GM10248 (cell line): ENCODE measurements around the gene SLC2A10.

Experiments
- CTCF ChIA-PET: fragments of 300-600 bp; sonication (Branson Sonifier 250); formaldehyde crosslinking; extraction: SDS; loops from one replicate; lab custom pipeline; 2021; ENCODE audit warnings: antibody characterized with exemption; lab: Yijun Ruan, JAX
- POLR2A ChIA-PET: fragments of 350-650 bp; sonication (Branson Sonifier 250); formaldehyde crosslinking; extraction: SDS; loops from one replicate; lab custom pipeline; 2020; ENCODE audit warnings: antibody characterized with exemption; lab: Yijun Ruan, JAX
- DNase-seq: peaks from one replicate; pipeline ENCODE4 v3.0.0; 2012; ENCODE audit errors: extremely low spot score
- CTCF ChIP-seq: IDR thresholded peaks from 2 replicates; pipeline ENCODE4 v1.5.1; 2012; ENCODE audit warnings: mild to moderate bottlenecking, low read depth; ENCODE audit errors: extremely low read depth, missing control alignments, control extremely low read depth

The SLC2A10 gene

DNA sequence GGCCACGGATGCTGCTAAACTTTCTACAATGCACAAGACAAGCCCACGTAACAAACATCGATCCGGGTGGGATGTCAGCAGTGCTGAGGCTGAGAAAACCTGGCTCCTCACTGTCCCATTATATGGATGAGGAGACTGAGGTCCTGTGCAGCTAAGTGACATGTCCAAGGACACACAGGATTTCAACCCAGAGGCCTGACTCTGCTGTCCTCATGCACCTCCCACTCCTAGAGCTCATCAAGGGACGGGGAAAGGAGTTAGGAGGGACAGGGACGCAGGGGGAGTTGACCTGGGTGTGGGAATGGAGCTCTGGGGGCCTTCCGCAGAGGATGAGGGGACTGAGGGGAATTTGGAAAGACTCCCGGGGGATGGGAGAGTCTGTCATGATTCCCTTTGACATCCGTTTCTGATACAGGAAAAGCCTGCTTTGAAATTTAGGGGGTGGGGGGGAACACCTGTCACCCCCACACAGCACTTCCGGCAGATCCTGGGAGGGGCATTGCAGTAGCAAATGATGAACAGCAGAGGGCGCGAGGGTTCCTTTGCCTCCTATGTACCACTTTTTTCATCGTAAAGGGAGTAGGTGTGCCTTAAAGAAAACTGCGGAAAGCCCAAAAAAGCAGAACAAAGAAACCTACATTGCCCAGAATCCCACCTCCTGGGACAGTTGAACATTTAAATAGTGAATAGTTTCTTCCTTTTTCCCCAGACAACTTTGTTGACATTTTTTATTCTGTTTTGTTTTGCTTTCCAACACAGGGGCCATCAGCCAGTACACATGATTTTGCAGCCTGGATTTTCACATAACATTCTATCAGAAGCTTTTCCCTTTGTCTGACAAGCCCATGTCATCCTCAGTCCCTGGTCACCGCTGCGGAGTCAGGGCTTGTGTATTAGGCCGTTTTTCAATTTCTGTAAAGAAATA is 48.6 kb downstream of the SLC2A10 start:
- ChIA-PET POLR2A (no interaction called here), CTCF (interaction anchor here (1.0 to 1.7 kb wide), 7 partner anchors 9 to 377 kb away, joined by 3 to 8 read pairs (median 4); no protein-coding TSS in a partner anchor)
- TF ChIP-seq CTCF = peak; percentile 89

GRCh38 chr20:46758929-46759669 is 49.6 kb downstream of the SLC2A10 start:
- CTCF ChIA-PET = interaction anchor here (1.4 to 1.7 kb wide), 3 partner anchors 10 to 15 kb away, joined by 3 to 5 read pairs (median 4); no protein-coding TSS in a partner anchor
- DNase-seq = no peak
- no peak for TF ChIP-seq CTCF
- POLR2A ChIA-PET = no interaction called here

More for the DNA sequence above, 48.6 kb downstream of the SLC2A10 start:
- DNase-seq = peak; percentile 77

- ChIA-PET POLR2A (interaction anchor here (0.6 kb wide), 1 partner anchor 11 kb away, joined by 3 read pairs; no protein-coding TSS in a partner anchor), CTCF (interaction anchor here (9.2 kb wide), 1 partner anchor 8 kb away, joined by 59 read pairs; no protein-coding TSS in a partner anchor)
- TF ChIP-seq CTCF = no peak
- DNase-seq = no peak
Observed at GRCh38 chr20:46761566-46761965, 52.1 kb downstream of the SLC2A10 start.

- no peak for TF ChIP-seq CTCF
- ChIA-PET POLR2A (no interaction called here), CTCF (interaction anchor here (9.2 kb wide), 1 partner anchor 11 kb away, joined by 59 read pairs; no protein-coding TSS in a partner anchor)
- DNase-seq = no peak
Observed at GRCh38 chr20:46764068-46764467, 54.6 kb downstream of the SLC2A10 start.

DNA sequence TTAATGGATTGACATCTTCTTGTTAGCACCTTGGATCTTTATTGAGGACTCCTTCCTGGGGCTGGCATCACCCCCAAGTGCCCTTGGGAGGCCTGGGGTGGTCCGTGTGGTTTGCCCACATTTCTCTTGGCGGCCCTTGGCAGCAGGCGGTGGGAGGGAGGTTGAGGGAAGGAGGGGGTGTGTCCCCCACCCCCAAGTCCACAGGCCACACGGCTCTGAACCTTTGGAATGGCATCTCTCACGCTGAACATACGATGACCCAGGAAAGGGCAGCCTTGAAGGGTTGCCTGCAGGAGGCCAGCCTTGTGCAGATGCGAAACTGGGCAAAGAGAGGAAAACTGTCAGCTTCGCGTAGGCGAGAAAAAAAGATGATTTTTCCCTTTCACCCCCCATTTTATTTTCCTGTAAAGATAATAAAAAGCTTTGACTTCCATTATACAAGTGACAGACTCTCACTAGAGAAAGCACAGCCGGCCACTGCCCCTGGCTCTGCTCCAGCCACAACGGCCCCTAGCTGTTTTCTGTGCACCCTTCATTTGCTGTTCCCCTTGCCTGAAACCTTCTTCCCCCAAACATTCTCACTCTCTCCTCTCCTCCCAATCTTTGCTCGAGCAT is 56.2 kb downstream of the SLC2A10 start:
- POLR2A ChIA-PET = no interaction called here
- CTCF ChIA-PET = interaction anchor here (9.2 kb wide), 1 partner anchor 12 kb away, joined by 59 read pairs; no protein-coding TSS in a partner anchor
- TF ChIP-seq CTCF = no peak
- DNase-seq = no peak
